Astrocyte (in vitro differentiated cells and primary cell): ENCODE measurements around the gene PTPRO.

Source experiments
- EZH2 ChIP-seq: IDR thresholded peaks from 2 replicates; pipeline ENCODE4 v1.6.1; 2012; ENCODE audit warnings: mild to moderate bottlenecking, low read length, inconsistent platforms; ENCODE audit not compliant: insufficient read depth
- TF ChIP-seq, protein P1 (sequence below): IDR thresholded peaks from 2 replicates; pipeline ENCODE4 v1.5.1; 2011; ENCODE audit warnings: low read depth, mild to moderate bottlenecking, inconsistent platforms, low read length, moderate library complexity; ENCODE audit not compliant: insufficient read depth

DNA sequence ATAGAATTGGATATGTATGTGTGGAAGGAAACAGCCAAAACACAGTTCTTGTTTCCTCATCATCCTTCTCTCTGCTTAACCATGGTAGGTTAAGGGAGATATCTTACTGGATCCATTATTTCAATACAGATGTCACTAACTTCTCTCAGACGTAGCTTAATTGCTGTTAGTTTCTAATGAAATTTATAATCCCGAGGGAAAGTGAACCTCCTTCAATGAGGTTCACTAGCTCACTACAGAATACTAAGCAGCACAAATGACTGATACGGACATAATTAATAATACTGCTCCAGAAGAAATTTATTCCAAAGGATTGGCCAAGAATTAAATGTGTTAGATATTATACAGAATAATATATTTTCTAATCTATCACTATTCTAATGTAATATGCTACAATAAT lies 28.6 kb upstream of the PTPRO start:
- TF ChIP-seq, protein P1, sequence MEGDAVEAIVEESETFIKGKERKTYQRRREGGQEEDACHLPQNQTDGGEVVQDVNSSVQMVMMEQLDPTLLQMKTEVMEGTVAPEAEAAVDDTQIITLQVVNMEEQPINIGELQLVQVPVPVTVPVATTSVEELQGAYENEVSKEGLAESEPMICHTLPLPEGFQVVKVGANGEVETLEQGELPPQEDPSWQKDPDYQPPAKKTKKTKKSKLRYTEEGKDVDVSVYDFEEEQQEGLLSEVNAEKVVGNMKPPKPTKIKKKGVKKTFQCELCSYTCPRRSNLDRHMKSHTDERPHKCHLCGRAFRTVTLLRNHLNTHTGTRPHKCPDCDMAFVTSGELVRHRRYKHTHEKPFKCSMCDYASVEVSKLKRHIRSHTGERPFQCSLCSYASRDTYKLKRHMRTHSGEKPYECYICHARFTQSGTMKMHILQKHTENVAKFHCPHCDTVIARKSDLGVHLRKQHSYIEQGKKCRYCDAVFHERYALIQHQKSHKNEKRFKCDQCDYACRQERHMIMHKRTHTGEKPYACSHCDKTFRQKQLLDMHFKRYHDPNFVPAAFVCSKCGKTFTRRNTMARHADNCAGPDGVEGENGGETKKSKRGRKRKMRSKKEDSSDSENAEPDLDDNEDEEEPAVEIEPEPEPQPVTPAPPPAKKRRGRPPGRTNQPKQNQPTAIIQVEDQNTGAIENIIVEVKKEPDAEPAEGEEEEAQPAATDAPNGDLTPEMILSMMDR: no peak
- no peak for TF ChIP-seq EZH2
